GM23338 (cell line): Measurements from ENCODE around the gene APPBP2. TPM values are rescaled to one million over a fixed set of nuclear protein-coding genes. Genes with fewer than 3 reads are reported as not detected.
"Not testable (repeated sequence)": the region's sequence is repeated elsewhere in the genome, so short reads cannot be mapped to it uniquely, and the experiment has no call there.

Experiments
- ATAC-seq: fragments of 200-7000 bp; cut with Tn5 transposase; 3 replicates; pipeline ENCODE4 v1.9.1; 2020
- DNase-seq: peaks from one replicate; pipeline ENCODE4 v3.0.0-alpha.2; 2015; ENCODE audit warnings: low spot score
- H2AFZ ChIP-seq: fragments of 200-600 bp; sonication (generic); 2 replicates; pipeline ENCODE4 v1.8.0; 2016; ENCODE audit warnings: antibody characterized with exemption, mild to moderate bottlenecking, moderate library complexity
- H3F3A ChIP-seq: fragments of 200-600 bp; sonication (generic); replicated peaks from 2 replicates; pipeline ENCODE4 v1.8.0; 2017; ENCODE audit warnings: antibody characterized with exemption, mixed run types, low read depth
- H3K27ac ChIP-seq: fragments of 200-600 bp; sonication (generic); 2 replicates; pipeline ENCODE4 v1.6.1; 2016; ENCODE audit warnings: low read depth
- H3K27me3 ChIP-seq: fragments of 200-600 bp; sonication (generic); 2 replicates; pipeline ENCODE4 v1.8.0; 2016; ENCODE audit warnings: mild to moderate bottlenecking, mixed run types, moderate library complexity; ENCODE audit not compliant: insufficient read depth
- H3K36me3 ChIP-seq: fragments of 200-600 bp; sonication (generic); 2 replicates; pipeline ENCODE4 v1.8.0; 2016; ENCODE audit warnings: mild to moderate bottlenecking; ENCODE audit not compliant: insufficient read depth
- H3K4me1 ChIP-seq: fragments of 200-600 bp; sonication (generic); 2 replicates; pipeline ENCODE4 v1.8.0; 2016; ENCODE audit warnings: mild to moderate bottlenecking, moderate library complexity; ENCODE audit not compliant: insufficient read depth
- H3K4me2 ChIP-seq: fragments of 200-600 bp; sonication (generic); 2 replicates; pipeline ENCODE4 v1.7.1; 2017; ENCODE audit warnings: mixed run types
- H3K4me3 ChIP-seq: fragments of 200-600 bp; sonication (generic); 2 replicates; pipeline ENCODE4 v1.6.1; 2016; ENCODE audit warnings: mixed run types
- H3K79me2 ChIP-seq: fragments of 200-600 bp; sonication (generic); replicated peaks from 2 replicates; pipeline ENCODE4 v1.8.0; 2017; ENCODE audit warnings: mild to moderate bottlenecking; ENCODE audit not compliant: insufficient read depth
- H3K9me2 ChIP-seq: fragments of 200-600 bp; sonication (generic); 2 replicates; pipeline ENCODE4 v1.8.0; 2017; ENCODE audit not compliant: insufficient read depth
- H4K20me1 ChIP-seq: fragments of 200-600 bp; sonication (generic); replicated peaks from 2 replicates; pipeline ENCODE4 v1.8.0; 2017; ENCODE audit warnings: mild to moderate bottlenecking; ENCODE audit not compliant: insufficient read depth
- H3K27ac Mint-ChIP-seq: 2 replicates; pipeline ENCODE4 v1.8.0; 2020; ENCODE audit warnings: inconsistent platforms, mild to moderate bottlenecking, moderate library complexity, mixed read lengths
- H3K27me3 Mint-ChIP-seq: 3 replicates; pipeline ENCODE4 v1.8.0; 2022; ENCODE audit warnings: low read depth, mild to moderate bottlenecking, moderate library complexity, mixed read lengths, inconsistent platforms; ENCODE audit not compliant: insufficient read depth, poor library complexity
- H3K36me3 Mint-ChIP-seq: 3 replicates; pipeline ENCODE4 v1.8.0; 2021; ENCODE audit warnings: low read depth, mild to moderate bottlenecking, inconsistent platforms, moderate library complexity, mixed read lengths
- H3K4me1 Mint-ChIP-seq: 3 replicates; pipeline ENCODE4 v1.8.0; 2020; ENCODE audit warnings: mild to moderate bottlenecking, inconsistent platforms, mixed read lengths
- H3K4me3 Mint-ChIP-seq: 3 replicates; pipeline ENCODE4 v1.8.0; 2021; ENCODE audit warnings: moderate library complexity, mild to moderate bottlenecking, inconsistent platforms, mixed read lengths
- H3K9me3 Mint-ChIP-seq: 3 replicates; pipeline ENCODE4 v1.8.0; 2020; ENCODE audit warnings: moderate library complexity, mild to moderate bottlenecking, inconsistent platforms, mixed read lengths
- EZH2phosphoT487 ChIP-seq: fragments of 200-600 bp; sonication (generic); IDR thresholded peaks from one replicate; pipeline ENCODE4 v1.8.1; 2018; ENCODE audit warnings: antibody characterized with exemption; ENCODE audit not compliant: unreplicated experiment
- POLR2AphosphoS5 ChIP-seq: IDR thresholded peaks from 2 replicates; pipeline ENCODE4 v1.6.1; 2016; ENCODE audit warnings: antibody characterized with exemption, low read depth
- polyA plus RNA-seq: library from polyadenylated mRNA; unstranded; fragments of >200 nt; fragmentation: Nextera tagmentation; extraction: Ambion mirVana; gene quantifications from 2 replicates; pipeline ENCODE4 v1.2.1, GENCODE V29; 2016
- total RNA-seq: library from RNA; depleted of rRNA; stranded (reverse); fragments of >200 nt; shearing (Covaris generic); gene quantifications from 2 replicates; pipeline ENCODE4 v1.2.3, GENCODE V29; 2014
- TF ChIP-seq, protein P1 (sequence below), 2 experiments: fragments of 200-600 bp in 1 of 2; sonication (generic) in 1 of 2; conservative IDR thresholded peaks; 2 replicates each; pipeline versions ENCODE4 v1.5.1 to v1.6.1; 2016 to 2017; ENCODE audit warnings: antibody characterized with exemption in 2 of 2, low read depth in 2 of 2, mild to moderate bottlenecking in 2 of 2, moderate library complexity in 1 of 2

Gene APPBP2
- total and polyA plus RNA-seq, 2 experiments from 2014 or later = 9.3 to 15.0 TPM

DNA sequence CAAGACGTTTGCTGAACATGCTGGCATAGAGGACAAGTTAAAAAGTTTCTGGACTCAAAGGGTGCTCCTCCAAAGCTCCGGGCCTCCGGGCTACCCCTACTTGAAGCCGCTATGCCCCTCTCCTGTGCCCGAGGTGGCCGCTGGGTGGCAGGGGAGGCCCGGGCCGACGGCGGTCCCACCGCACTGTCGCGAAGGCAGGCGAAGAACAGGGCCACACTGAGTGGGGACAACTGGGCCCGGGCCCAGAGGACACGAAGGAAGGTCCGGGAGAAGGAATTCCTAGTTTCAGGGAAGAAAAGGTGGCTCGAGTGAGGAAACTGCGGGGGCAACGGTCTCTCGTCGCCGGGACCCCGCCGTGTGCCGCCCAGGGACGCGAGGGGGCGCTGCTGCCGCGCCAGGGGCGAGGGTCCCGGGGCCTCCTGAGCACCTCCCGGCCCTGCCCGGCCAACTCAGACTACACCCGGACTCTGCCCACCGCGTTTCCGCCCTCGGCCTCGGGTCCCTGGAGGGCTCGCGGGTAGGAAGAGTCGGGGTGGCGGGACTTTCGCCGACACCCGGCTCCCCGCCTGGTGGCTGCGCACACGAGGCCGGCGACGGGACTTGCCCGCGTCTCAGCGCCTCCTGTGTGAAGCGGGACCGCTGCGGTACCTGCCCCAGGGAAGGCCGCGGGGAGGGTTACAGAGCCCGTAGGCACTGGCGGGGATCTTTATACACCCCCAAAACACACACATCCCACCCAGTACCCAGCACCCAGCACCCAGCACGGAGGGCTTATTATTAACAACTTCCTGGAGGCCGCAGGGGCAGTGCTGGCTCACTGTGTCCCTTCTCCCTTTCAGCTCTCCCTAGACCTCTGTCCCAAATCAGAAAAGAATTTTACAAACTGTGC is 104.5 kb downstream of the APPBP2 start:
- no peak overlapping the region for H3K27ac Mint-ChIP-seq
- peak overlapping the region; percentile 70 for H3K4me3 Mint-ChIP-seq
- no peaks in the 10 kb centered on the region for H3K9me2 ChIP-seq
- no peaks in the 10 kb centered on the region for H4K20me1 ChIP-seq
- H3K36me3 Mint-ChIP-seq = no peaks in the 10 kb centered on the region
- no peaks in the 10 kb centered on the region for H3K79me2 ChIP-seq
- peak; percentile 94 for ATAC-seq
- no peak overlapping the region for H3K27ac ChIP-seq
- TF ChIP-seq EZH2phosphoT487 = no peak
- TF ChIP-seq, protein P1, sequence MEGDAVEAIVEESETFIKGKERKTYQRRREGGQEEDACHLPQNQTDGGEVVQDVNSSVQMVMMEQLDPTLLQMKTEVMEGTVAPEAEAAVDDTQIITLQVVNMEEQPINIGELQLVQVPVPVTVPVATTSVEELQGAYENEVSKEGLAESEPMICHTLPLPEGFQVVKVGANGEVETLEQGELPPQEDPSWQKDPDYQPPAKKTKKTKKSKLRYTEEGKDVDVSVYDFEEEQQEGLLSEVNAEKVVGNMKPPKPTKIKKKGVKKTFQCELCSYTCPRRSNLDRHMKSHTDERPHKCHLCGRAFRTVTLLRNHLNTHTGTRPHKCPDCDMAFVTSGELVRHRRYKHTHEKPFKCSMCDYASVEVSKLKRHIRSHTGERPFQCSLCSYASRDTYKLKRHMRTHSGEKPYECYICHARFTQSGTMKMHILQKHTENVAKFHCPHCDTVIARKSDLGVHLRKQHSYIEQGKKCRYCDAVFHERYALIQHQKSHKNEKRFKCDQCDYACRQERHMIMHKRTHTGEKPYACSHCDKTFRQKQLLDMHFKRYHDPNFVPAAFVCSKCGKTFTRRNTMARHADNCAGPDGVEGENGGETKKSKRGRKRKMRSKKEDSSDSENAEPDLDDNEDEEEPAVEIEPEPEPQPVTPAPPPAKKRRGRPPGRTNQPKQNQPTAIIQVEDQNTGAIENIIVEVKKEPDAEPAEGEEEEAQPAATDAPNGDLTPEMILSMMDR (conservative IDR thresholded peaks at IDR 0.05; ENCODE audit: low read depth in 2 of 2) = peak; percentile 77 to 100
- TF ChIP-seq POLR2AphosphoS5 = 0 out of 2 replicates have a peak, but pooled peaks have one; percentile 29
- H3K4me3 ChIP-seq = peak overlapping the region; percentile 73
- H3K9me3 Mint-ChIP-seq = no peaks in the 10 kb centered on the region; the same call in 2 of the 3 replicates
- H3K27me3 ChIP-seq = peaks cover 15% of the 10 kb centered on the region
- H2AFZ ChIP-seq = peak overlapping the region; percentile 100
- peaks cover 16% of the 10 kb centered on the region for H3K4me1 Mint-ChIP-seq
- DNase-seq = peak; percentile 87
- H3K4me1 ChIP-seq = peaks cover 9% of the 10 kb centered on the region
- H3K36me3 ChIP-seq = no peaks in the 10 kb centered on the region; the same call in 1 of the 2 replicates
- peak overlapping the region; percentile 95 for H3K4me2 ChIP-seq
- H3F3A ChIP-seq = peaks cover 10% of the 10 kb centered on the region
- H3K27me3 Mint-ChIP-seq = peaks cover 5% of the 10 kb centered on the region

GRCh38 chr17:60419875-60420274 is 106.2 kb downstream of the APPBP2 start:
- H3K9me3 Mint-ChIP-seq, H3F3A ChIP-seq, ATAC-seq, H3K4me1 ChIP-seq, H2AFZ ChIP-seq, H3K4me3 ChIP-seq, H3K4me3 Mint-ChIP-seq, H3K79me2 ChIP-seq, H3K27me3 Mint-ChIP-seq, H3K27ac ChIP-seq, H3K27ac Mint-ChIP-seq, H3K36me3 Mint-ChIP-seq, H3K4me2 ChIP-seq, DNase-seq, H4K20me1 ChIP-seq, H3K36me3 ChIP-seq, H3K9me2 ChIP-seq: not testable (repeated sequence)
- H3K27me3 ChIP-seq = peaks cover 15% of the 10 kb centered on the region
- peaks cover 16% of the 10 kb centered on the region for H3K4me1 Mint-ChIP-seq

GRCh38 chr17:60419003-60419402 is 107.0 kb downstream of the APPBP2 start:
- H3K4me3 Mint-ChIP-seq, H3K27ac Mint-ChIP-seq, DNase-seq, H3F3A ChIP-seq, H3K4me1 ChIP-seq, H3K4me2 ChIP-seq, H3K4me3 ChIP-seq, H3K79me2 ChIP-seq, H3K27me3 Mint-ChIP-seq, H3K9me3 Mint-ChIP-seq, H2AFZ ChIP-seq, ATAC-seq, H3K36me3 Mint-ChIP-seq, H4K20me1 ChIP-seq, H3K27ac ChIP-seq, H3K36me3 ChIP-seq, H3K9me2 ChIP-seq: not testable (repeated sequence)
- H3K4me1 Mint-ChIP-seq = peaks cover 16% of the 10 kb centered on the region
- H3K27me3 ChIP-seq = peaks cover 15% of the 10 kb centered on the region
